ENCODE measurements around the gene TRPM8. TPM values are rescaled to one million over a fixed set of nuclear protein-coding genes. Genes with fewer than 3 reads are reported as not detected.

The TRPM8 gene
- total and polyA plus RNA-seq, 7 donors, result 0.04 TPM; not detected in 6

GRCh38 chr2:234061624-234062257 lies 144.6 kb downstream of the TRPM8 start:
- intact Hi-C loops (cut with DNase I), result no loop called here
- Histone ChIP-seq H3K9me3 (no peaks in the 10 kb centered on the region), H3K27ac (no peak overlapping the region), H3K4me3 (no peak overlapping the region), H3K27me3 (peaks cover 0 to 4% (median 0%) of the 10 kb centered on the region in 3 donors), H3K36me3 (no peaks in the 10 kb centered on the region), H3K4me1 (no peaks in the 10 kb centered on the region)
- TF ChIP-seq POLR2AphosphoS5 (IDR thresholded peaks at IDR 0.05) (no peak), POLR2A (IDR thresholded peaks at IDR 0.05) (no peak), EP300 (IDR thresholded peaks at IDR 0.05) (no peak)
- TF ChIP-seq, protein P1, sequence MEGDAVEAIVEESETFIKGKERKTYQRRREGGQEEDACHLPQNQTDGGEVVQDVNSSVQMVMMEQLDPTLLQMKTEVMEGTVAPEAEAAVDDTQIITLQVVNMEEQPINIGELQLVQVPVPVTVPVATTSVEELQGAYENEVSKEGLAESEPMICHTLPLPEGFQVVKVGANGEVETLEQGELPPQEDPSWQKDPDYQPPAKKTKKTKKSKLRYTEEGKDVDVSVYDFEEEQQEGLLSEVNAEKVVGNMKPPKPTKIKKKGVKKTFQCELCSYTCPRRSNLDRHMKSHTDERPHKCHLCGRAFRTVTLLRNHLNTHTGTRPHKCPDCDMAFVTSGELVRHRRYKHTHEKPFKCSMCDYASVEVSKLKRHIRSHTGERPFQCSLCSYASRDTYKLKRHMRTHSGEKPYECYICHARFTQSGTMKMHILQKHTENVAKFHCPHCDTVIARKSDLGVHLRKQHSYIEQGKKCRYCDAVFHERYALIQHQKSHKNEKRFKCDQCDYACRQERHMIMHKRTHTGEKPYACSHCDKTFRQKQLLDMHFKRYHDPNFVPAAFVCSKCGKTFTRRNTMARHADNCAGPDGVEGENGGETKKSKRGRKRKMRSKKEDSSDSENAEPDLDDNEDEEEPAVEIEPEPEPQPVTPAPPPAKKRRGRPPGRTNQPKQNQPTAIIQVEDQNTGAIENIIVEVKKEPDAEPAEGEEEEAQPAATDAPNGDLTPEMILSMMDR (IDR thresholded peaks at IDR 0.05), result no peak
- WGBS, 2 donors, result 77 to 83% methylated on average over 6 of the region's 6 CpGs
- DNase-seq, result no peak

GRCh38 chr2:234066587-234066986 lies 149.4 kb downstream of the TRPM8 start:
- WGBS, 2 donors, result 83 to 89% methylated on average over 2 of the region's 2 CpGs
- peaks cover 0 to 5% (median under 1%) of the 10 kb centered on the region in 4 donors for H3K9me3 ChIP-seq
- TF ChIP-seq, protein P1 (IDR thresholded peaks at IDR 0.05), result no peak
- no peak for TF ChIP-seq EP300 (IDR thresholded peaks at IDR 0.05)
- no peak for TF ChIP-seq POLR2AphosphoS5 (IDR thresholded peaks at IDR 0.05)
- no peak for TF ChIP-seq POLR2A (IDR thresholded peaks at IDR 0.05)
- no peak for DNase-seq
- H3K27me3 ChIP-seq, result no peaks in the 10 kb centered on the region
- no peak overlapping the region for H3K27ac ChIP-seq
- intact Hi-C loops (cut with DNase I), result no loop called here
- no peaks in the 10 kb centered on the region for H3K4me1 ChIP-seq
- H3K4me3 ChIP-seq, result no peak overlapping the region
- H3K36me3 ChIP-seq, result no peaks in the 10 kb centered on the region

Other genes starting within 250 kb of the TRPM8 start
- not detected for gene UGT1A9, start 245.5 kb upstream of the TRPM8 start, total RNA-seq
- gene UGT1A9, start 245.5 kb upstream of the TRPM8 start, polyA plus RNA-seq, result under 1 TPM in 1 of 3 donors, not detected in 2; 0.36 TPM
- not detected for gene UGT1A7, start 235.5 kb upstream of the TRPM8 start, total RNA-seq
- under 1 TPM in 1 of 3 donors, not detected in 2; 0.66 TPM for gene UGT1A7, start 235.5 kb upstream of the TRPM8 start, polyA plus RNA-seq
- not detected for gene UGT1A6, start 224.5 kb upstream of the TRPM8 start, total RNA-seq
- gene UGT1A6, start 224.5 kb upstream of the TRPM8 start, polyA plus RNA-seq, result 1 to 10 TPM in 1 of 3 donors, not detected in 2; 3.0 TPM
- gene UGT1A5, start 204.5 kb upstream of the TRPM8 start, total RNA-seq, result not detected
- gene UGT1A5, start 204.5 kb upstream of the TRPM8 start, polyA plus RNA-seq, result under 1 TPM in 1 of 3 donors, not detected in 2; 0.22 TPM
- gene UGT1A4, start 198.6 kb upstream of the TRPM8 start, total RNA-seq, result not detected
- gene UGT1A4, start 198.6 kb upstream of the TRPM8 start, polyA plus RNA-seq, result under 1 TPM in 2 of 3 donors, not detected in 1; 0.50 to 0.60 TPM
- not detected for gene UGT1A3, start 188.3 kb upstream of the TRPM8 start, total RNA-seq
- gene UGT1A3, start 188.3 kb upstream of the TRPM8 start, polyA plus RNA-seq, result under 1 TPM in 1 of 3 donors, not detected in 2; 0.36 TPM
- not detected for gene UGT1A1, start 157.1 kb upstream of the TRPM8 start, total RNA-seq
- 1 to 10 TPM in 2 of 3 donors, under 1 TPM in 1; 0.74 to 2.8 (median 1.8) TPM for gene UGT1A1, start 157.1 kb upstream of the TRPM8 start, polyA plus RNA-seq
- gene MROH2A, start 139.0 kb upstream of the TRPM8 start, total RNA-seq, result not detected
- gene MROH2A, start 139.0 kb upstream of the TRPM8 start, polyA plus RNA-seq, result under 1 TPM in 1 of 3 donors, not detected in 2; 0.06 TPM
- 1 to 10 TPM in 2 of 4 donors, under 1 TPM in 2; 0.28 to 2.1 (median 1.0) TPM for gene HJURP, start 62.8 kb upstream of the TRPM8 start, total RNA-seq
- gene HJURP, start 62.8 kb upstream of the TRPM8 start, polyA plus RNA-seq, result 1 to 10 TPM; 1.2 to 9.0 (median 3.0) TPM
- not detected for gene SPP2, start 133.3 kb downstream of the TRPM8 start, total RNA-seq
- gene SPP2, start 133.3 kb downstream of the TRPM8 start, polyA plus RNA-seq, result not detected

Data from sigmoid colon (tissue), 7 donors.